Pons (tissue), 1 donor: ENCODE measurements around the gene C2orf76.
"Not testable (repeated sequence)": the region's sequence is repeated elsewhere in the genome, so short reads cannot be mapped to it uniquely, and the experiment has no call there.

Source experiments
- DNase-seq: peaks from one replicate; pipeline ENCODE4 v3.0.0-alpha.2; 2016; ENCODE audit warnings: low spot score

C2orf76 gene

GRCh38 chr2:119366649-119367471 lies at the start of gene C2orf76, which contains the start of gene DBI:
Gene C2orf76 (minus strand): TSS chr2:119366834. CDS start chr2:119339959, 26,875 bp downstream.
Gene DBI (plus strand): TSS chr2:119366977. CDS start chr2:119367052, 75 bp downstream.
- peak; percentile 96 for DNase-seq

- DNase-seq: no peak
These were observed 49.0 kb upstream of the C2orf76 start for GRCh38 chr2:119415630-119416029.

GRCh38 chr2:119414894-119415293 lies 48.3 kb upstream of the C2orf76 start:
- no peak for DNase-seq

GRCh38 chr2:119409506-119409905 lies 42.9 kb upstream of the C2orf76 start:
- DNase-seq: no peak

GRCh38 chr2:119408221-119408619 lies 41.6 kb upstream of the C2orf76 start:
- no peak for DNase-seq

GRCh38 chr2:119407430-119408220 lies 41.0 kb upstream of the C2orf76 start:
- peak; percentile 70 for DNase-seq

- DNase-seq: no peak
These were observed 38.5 kb upstream of the C2orf76 start for GRCh38 chr2:119405151-119405550.

GRCh38 chr2:119403618-119404017 lies 37.0 kb upstream of the C2orf76 start:
- not testable (repeated sequence) for DNase-seq

GRCh38 chr2:119402645-119403560 lies 36.3 kb upstream of the C2orf76 start:
- DNase-seq: no peak

- no peak for DNase-seq
These were observed 35.5 kb upstream of the C2orf76 start for GRCh38 chr2:119402106-119402505.

GRCh38 chr2:119397196-119397595 lies 30.6 kb upstream of the C2orf76 start:
- DNase-seq: no peak

GRCh38 chr2:119393971-119394748 lies 27.5 kb upstream of the C2orf76 start:
- no peak for DNase-seq

GRCh38 chr2:119389615-119390306 lies 23.1 kb upstream of the C2orf76 start:
- DNase-seq: no peak

GRCh38 chr2:119387381-119388129 lies 20.9 kb upstream of the C2orf76 start:
- peak; percentile 84 for DNase-seq

GRCh38 chr2:119385466-119385865 lies 18.8 kb upstream of the C2orf76 start:
- no peak for DNase-seq

GRCh38 chr2:119384971-119385370 lies 18.3 kb upstream of the C2orf76 start:
- DNase-seq: no peak

GRCh38 chr2:119383410-119384140 lies 16.9 kb upstream of the C2orf76 start:
- DNase-seq: no peak

GRCh38 chr2:119378566-119378965 lies 11.9 kb upstream of the C2orf76 start:
- no peak for DNase-seq

GRCh38 chr2:119377993-119378345 lies 11.3 kb upstream of the C2orf76 start:
- no peak for DNase-seq
